TTC549 (cell line): ENCODE data around the gene THEM5.
A peak's percentile ranks its signal among the peaks of the same experiment; 100 is the strongest.
"Not testable (repeated sequence)": the region's sequence is repeated elsewhere in the genome, so short reads cannot be mapped to it uniquely, and the experiment has no call there.

Experiments used
- FAIRE-seq: peaks from 2 replicates; lab custom pipeline; 2012; peaks lifted over from hg19 to GRCh38; lab: Jason Lieb, UNC

Gene THEM5

GRCh38 chr1:151853411-151853943 lies at the start of gene THEM5:
THEM5 (minus strand) TSS chr1:151853712; CDS start chr1:151853565, 147 bp downstream.
- no peak for FAIRE-seq

- FAIRE-seq = no peak
Observed at GRCh38 chr1:151902858-151903257, 49.3 kb upstream of the THEM5 start.

GRCh38 chr1:151900804-151901203 lies 47.3 kb upstream of the THEM5 start:
- FAIRE-seq = not testable (repeated sequence)

- FAIRE-seq = no peak
Observed at GRCh38 chr1:151898519-151898991, 45.0 kb upstream of the THEM5 start.

- no peak for FAIRE-seq
Observed at GRCh38 chr1:151897991-151898431, 44.5 kb upstream of the THEM5 start.

- FAIRE-seq = no peak
Observed at GRCh38 chr1:151893176-151893924, 39.8 kb upstream of the THEM5 start.

- no peak for FAIRE-seq
Observed at GRCh38 chr1:151892190-151892589, 38.7 kb upstream of the THEM5 start.

GRCh38 chr1:151891512-151891911 lies 38.0 kb upstream of the THEM5 start:
- no peak for FAIRE-seq

GRCh38 chr1:151888972-151889570 lies 35.6 kb upstream of the THEM5 start:
- peak; percentile 95 for FAIRE-seq

GRCh38 chr1:151887028-151887427 lies 33.5 kb upstream of the THEM5 start:
- FAIRE-seq = no peak

- FAIRE-seq = no peak
Observed at GRCh38 chr1:151885479-151885878, 32.0 kb upstream of the THEM5 start.

GRCh38 chr1:151884879-151885278 lies 31.4 kb upstream of the THEM5 start:
- not testable (repeated sequence) for FAIRE-seq

- not testable (repeated sequence) for FAIRE-seq
Observed at GRCh38 chr1:151884445-151884844, 30.9 kb upstream of the THEM5 start.

GRCh38 chr1:151883898-151884297 lies 30.4 kb upstream of the THEM5 start:
- not testable (repeated sequence) for FAIRE-seq

- not testable (repeated sequence) for FAIRE-seq
Observed at GRCh38 chr1:151882918-151883317, 29.4 kb upstream of the THEM5 start.

GRCh38 chr1:151882466-151882865 lies 29.0 kb upstream of the THEM5 start:
- no peak for FAIRE-seq

- FAIRE-seq = peak; percentile 86
Observed at GRCh38 chr1:151881479-151881878, 28.0 kb upstream of the THEM5 start.

- FAIRE-seq = peak; percentile 41
Observed at GRCh38 chr1:151875419-151876097, 22.0 kb upstream of the THEM5 start.

- not testable (repeated sequence) for FAIRE-seq
Observed at GRCh38 chr1:151872776-151873175, 19.3 kb upstream of the THEM5 start.

GRCh38 chr1:151871284-151872030 lies 17.9 kb upstream of the THEM5 start:
- no peak for FAIRE-seq

- FAIRE-seq = no peak
Observed at GRCh38 chr1:151868486-151868885, 15.0 kb upstream of the THEM5 start.
